Activated naive CD8-positive, alpha-beta T cell treated with anti-CD3 and anti-CD28 coated beads, Interleukin-2, amount 50 U/mL, for 16 hours (primary cell): ENCODE data around the gene ABHD8.
A peak's percentile ranks its signal among the peaks of the same experiment; 100 is the strongest.
"Not testable (repeated sequence)": the region's sequence is repeated elsewhere in the genome, so short reads cannot be mapped to it uniquely, and the experiment has no call there.

Experiments used
- DNase-seq: peaks from one replicate; pipeline ENCODE4 v3.0.0-alpha.2; 2020; ENCODE audit warnings: low read depth, low spot score

ABHD8 gene

DNA sequence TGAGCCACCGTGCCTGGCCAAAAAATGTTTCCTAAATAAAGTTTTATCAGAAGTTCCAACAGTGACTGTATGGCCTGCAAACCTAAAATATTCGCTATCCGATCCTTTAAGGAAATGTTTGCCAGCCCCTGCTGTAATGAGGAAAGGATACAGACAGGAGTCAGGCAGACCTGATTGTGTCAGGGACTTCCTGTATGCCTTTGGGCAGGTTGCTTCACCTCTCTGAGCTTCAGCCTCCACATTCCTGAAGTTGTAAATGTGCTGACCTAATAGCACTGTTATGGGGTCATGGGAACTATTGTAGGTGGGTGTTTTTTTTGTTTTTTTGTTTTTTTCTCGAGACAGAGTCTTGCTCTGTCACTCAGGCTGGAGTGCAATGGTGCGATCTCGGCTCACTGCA lies 6.2 kb downstream of the ABHD8 start:
- DNase-seq: no peak

DNA sequence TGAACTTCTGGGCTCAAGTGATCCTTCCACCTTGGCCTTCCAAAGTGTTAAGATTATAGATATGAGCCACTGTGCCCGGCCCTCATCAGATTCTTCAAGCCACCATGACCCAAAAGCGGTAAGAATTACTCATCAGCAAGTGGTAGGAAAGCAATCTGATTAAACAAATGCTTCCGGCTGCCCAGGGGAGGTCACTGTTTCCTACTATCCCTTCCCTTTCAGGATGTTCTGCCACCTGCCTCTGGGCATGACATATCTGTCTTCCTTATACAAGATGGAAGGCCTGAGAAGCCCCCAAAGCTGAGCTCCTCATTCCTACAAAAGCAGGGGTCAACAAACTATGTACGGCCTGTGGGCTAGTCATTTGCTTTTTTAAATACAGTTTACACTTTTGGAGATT lies 7.0 kb downstream of the ABHD8 start:
- DNase-seq: no peak

DNA sequence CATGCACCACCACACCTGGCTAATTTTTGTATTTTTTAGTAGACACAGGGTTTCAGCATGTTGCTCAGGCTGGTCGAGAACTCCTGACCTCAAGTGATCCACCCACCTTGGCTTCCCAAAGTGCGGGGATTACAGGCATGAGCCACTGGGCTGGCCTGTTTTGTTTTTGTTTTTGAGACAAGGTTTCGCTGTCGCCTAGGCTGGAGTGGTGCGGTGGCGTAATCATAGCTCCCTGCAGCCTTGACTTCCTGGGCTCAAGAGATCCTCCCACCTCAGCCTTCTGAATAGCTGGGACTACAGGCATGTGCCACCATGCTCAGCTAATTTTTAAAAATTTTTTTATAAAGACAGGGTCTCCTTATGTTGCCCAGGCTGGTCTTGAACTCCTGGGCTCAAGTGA lies 7.7 kb downstream of the ABHD8 start:
- not testable (repeated sequence) for DNase-seq

DNA sequence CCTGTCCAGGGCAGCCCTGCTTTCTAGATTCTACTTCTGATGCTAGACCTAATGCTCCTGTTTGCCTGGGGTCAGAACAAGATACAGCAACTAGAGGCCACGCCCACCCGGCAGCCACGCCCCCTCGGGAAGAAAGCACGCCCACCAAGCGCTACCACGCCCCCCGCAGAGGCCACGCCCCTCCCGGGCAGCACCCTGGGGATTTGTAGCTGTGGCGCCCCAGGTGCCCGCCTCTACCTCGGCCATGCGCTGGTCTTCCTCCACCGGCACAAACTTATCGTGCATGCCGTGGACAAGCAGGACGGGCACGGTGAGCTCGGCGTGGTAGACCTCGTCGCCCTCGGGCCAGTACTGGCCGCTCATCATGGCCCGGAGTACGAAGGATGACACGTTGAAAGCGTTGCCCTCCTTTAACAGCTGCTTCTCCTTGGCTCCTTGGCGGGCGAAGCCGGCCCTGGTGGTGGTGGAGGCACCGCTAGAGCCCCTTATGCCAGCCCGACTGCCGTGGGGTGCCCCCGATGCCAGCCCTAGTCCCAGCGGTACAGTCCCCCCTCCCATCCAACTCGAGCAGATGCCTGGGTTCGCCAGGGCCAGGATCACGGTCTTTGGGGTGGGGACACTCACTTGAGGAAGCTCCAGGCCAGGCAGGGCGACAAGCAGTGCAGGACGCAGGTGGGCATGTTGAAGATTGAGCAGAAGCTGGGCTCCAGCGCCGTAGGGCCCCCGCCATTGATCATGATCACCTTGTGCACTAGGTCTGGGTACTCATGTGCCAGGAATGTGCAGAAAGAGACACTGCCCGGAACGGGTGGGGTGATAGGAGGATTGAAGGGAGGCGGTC lies 9.0 kb downstream of the ABHD8 start:
- peak; percentile 24 for DNase-seq

DNA sequence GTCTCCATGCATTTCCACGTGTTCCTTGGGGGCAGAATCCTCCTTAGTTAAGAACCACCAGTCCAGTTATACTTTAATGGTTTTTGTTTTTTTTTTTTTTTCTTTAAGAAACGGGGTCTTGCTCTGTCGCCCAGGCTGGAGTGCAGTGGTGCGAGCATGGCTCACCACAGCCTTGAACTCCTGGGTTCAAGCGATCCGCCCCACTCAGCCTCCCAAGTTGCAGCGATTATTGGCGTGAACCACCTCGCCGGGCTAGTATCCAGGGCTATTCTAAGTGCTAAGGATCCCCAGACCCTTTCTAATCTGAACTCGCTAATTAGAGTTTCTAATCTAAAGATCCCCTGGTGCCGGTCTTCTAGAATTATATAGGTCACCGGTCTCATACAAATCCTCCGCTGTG lies 9.6 kb downstream of the ABHD8 start:
- DNase-seq: no peak

DNA sequence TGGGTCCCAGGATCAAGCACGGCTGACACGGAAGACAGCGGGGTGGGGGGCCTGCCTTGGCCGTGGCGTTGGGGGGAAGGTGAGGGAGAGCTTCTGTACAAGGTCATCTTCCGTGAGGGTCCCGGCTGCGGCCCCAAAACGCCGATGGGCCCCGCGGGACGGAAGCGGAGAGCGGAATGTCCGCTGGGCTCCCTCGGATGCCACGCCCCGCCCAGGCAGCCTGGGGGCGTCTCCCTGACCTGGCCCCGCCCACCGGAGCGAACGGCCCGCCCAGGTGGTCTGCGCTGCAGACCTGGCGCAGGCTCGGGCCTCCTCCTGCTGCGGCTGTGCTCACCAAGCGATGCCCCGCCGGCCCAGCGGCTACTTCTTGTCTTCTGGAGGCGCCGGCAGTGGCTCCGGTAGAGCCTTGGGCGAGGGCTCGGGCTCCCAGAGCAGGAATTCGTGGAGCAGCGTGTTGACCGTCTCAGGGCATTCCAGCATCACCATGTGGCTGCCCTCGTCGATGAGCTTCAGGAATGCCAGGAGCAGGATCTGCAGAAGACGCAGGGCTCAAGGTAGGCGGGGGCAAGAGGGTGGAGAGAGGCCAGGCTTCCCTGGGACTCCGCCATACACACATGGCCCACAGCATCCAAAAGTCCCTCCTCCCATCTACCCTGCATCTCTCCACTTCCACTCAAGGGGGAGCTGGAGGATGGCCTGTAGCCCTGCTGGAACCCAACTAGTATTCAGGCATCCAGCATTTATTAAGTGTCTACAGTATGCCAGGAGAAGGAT lies 10.7 kb downstream of the ABHD8 start:
- DNase-seq: peak; percentile 62

DNA sequence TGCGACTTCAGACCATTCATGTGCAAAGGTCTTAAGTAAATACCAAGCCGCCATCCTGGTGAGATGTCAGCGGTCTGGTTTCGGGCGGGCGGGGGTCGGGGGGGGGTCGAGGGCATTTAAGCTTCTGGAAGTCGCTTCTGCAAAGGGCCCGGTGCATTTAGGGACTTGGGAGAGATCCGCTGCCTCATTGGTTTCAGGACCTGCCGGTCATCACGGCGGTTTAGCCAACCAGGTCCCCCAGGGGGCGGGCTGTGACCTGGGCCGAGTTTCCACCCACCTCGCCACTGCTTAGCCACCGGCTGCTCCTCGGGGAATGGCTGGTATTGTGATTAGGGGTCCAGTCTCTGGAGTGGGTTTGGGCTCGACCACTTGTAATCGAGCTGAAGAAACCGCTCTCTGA lies 13.7 kb downstream of the ABHD8 start:
- DNase-seq: no peak

DNA sequence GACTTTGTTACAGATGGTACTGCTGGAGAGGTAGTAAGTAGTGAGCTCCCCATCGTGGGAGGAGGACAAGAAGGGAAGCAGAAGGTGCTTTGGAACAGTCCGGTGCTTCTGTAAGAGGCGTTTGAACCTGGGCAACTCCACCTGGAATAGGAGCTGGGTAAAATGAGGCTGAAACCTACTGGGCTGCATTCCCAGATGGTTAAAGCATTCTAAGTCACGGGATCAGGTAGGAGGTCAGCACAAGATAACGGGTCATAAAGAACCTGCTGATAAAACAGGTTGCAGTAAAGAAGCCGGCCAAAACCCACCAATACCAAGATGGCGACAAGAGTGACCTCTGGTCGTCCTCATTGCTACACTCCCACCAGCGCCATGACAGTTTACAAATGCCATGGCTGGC lies 16.5 kb downstream of the ABHD8 start:
- no peak for DNase-seq

DNA sequence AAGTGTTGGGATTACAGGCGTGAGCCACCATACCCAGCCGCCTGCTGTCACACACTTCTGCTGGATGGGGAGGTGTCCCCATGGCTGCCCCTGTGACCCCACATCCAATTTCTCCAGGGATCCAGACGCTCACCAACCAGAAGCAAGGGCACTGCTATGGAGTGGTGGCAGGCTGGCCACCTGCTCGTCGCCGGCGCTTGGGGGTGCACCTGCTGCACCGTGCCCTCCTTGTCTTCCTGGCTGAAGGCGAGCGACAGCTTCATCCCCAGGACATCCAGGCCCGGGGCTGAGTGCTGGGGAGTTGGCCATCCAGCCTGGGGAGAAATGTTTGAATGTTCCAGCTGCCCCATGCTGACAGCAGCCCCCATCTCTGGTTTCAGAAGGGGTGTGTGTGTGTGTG lies 17.0 kb downstream of the ABHD8 start:
- no peak for DNase-seq

DNA sequence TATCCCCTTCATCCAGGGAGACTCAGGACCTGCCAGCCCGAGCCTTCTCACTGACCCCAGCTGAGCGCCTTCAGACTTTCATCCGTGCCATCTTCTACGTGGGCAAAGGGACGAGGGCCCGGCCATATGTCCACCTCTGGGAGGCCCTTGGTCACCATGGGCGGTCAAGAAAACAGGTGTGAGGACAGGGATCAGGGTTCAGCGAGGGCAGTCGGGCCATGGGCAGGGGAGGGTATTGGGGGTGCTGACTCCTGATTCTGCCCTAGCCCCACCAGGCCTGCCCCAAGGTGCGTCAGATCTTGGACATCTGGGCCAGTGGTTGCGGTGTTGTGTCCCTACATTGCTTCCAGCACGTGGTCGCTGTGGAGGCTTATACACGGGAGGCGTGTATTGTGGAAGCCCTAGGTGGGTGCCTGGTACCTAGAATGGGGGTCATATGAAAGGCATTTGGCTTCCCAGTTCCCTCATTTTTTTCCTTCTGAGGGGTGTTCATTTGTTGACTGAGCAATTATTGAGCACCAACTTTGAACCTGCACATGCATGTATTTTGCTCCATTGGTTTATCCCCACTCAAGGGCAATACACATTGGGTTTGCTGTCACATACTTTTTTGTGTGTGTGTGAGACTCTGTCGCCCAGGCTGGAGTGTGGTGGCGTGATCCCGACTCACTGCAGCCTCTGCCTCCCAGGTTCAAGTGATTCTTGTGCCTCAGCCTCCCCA lies 17.6 kb downstream of the ABHD8 start:
- DNase-seq: no peak

DNA sequence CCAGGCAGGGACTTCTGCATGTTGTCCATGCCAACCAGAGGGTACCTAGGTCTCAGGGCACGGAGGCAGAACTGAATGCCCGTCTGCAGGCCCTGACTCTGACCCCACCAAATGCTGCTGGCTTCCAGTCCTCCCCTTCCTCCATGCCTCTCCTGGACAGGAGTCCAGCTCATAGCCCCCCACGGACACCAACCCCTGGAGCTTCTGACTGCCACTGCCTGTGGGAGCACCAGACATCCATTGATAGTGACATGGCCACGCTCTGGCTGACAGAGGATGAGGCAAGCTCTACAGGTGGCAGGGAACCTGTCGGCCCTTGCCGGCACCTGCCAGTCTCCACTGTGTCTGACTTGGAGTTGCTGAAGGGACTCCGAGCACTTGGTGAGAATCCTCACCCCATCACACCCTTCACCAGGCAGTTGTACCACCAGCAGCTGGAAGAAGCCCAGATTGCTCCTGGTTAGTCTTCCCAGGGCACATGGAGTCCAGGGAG lies 19.7 kb downstream of the ABHD8 start:
- no peak for DNase-seq

DNA sequence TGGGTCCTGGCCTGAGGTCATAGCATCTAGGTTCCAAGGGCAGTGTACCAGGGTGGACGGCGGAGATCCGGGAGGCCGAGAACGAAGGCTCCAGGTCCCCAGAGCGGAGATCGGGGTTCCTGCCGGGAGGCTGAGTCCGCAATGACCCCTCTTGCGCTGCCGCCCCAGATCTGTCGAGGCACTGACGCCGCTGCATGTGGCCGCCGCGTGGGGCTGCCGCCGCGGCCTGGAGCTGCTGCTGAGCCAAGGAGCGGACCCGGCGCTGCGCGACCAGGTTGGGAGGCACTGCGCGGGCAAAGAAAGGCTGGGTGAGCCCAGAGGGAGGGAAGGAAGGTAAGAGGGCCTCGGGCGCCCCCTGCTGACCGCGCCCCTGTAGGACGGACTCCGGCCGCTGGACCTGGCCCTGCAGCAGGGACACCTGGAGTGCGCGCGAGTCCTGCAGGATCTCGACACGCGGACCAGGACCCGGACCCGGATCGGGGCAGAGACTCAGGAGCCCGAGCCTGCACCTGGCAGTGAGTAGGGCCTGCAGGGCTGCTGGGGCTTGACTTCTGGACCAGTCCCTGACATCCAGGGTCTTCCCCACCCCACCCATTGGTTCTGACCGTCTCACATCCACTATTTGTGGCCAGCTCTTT lies 20.6 kb downstream of the ABHD8 start:
- peak; percentile 57 for DNase-seq

DNA sequence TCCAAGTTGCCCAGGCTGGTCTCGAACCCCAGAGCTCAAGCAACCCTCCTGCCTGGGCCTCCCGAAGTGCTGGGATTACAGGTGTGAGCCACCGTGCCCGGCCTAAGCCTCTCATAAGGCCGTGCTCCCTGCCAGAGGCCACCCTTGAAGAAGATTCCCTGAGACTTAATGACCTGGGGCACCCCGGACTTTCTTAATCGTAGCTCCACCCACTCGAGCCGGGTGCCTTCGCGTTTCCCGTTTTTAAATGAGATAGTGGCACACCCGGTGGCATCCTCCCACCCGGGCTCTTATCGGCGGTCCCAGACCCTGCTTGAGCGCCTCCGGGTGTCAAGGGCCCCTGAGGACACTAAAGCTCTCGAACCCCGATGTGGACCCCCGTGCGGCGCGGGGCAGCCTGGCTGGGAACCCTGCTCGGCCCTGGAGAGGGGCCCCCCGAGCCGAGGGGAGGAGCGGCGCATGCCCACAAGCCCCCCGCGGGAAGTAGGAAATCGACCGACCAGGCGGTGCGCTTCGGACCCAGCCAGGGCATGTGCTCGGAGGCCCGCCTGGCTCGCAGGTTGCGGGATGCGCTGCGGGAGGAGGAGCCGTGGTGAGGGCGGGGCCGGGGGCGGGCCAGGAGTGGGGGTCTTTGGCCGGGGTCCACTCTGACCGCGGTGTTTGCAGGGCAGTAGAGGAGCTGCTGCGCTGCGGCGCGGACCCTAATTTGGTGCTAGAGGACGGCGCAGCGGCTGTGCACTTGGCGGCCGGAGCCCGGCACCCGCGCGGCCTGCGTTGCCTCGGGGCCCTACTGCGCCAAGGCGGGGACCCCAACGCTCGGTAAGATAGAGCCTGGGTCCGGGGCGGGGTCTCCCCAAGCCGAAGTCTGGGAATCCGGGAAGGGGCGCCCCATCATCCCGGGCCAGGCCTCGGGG lies 21.6 kb downstream of the ABHD8 start, which contains the start of gene ANKLE1:
TSS of gene ANKLE1 (plus strand) at position 511 of the 914 bp plus-strand sequence. CDS start at position 531, 20 bp downstream.
- DNase-seq: peak; percentile 20

DNA sequence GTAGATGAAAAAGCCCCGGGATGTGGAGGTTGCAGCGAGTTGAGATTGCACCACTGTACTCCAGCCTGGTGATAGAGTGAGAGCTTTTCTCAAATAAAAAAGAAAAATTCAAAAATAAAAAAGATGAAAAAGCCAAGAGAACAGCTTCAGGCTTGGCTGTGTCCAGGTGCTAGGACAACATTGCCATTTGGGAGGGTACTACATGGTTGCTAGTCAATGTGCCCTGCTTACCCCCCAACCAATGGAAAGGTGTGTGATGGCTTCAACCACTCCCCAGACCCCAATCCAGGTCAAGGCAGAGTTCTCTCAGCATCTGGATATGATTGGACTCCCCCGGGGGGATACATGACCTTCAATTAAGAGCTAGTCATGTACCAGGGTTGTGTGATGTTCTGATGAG lies 23.8 kb downstream of the ABHD8 start:
- DNase-seq: no peak

DNA sequence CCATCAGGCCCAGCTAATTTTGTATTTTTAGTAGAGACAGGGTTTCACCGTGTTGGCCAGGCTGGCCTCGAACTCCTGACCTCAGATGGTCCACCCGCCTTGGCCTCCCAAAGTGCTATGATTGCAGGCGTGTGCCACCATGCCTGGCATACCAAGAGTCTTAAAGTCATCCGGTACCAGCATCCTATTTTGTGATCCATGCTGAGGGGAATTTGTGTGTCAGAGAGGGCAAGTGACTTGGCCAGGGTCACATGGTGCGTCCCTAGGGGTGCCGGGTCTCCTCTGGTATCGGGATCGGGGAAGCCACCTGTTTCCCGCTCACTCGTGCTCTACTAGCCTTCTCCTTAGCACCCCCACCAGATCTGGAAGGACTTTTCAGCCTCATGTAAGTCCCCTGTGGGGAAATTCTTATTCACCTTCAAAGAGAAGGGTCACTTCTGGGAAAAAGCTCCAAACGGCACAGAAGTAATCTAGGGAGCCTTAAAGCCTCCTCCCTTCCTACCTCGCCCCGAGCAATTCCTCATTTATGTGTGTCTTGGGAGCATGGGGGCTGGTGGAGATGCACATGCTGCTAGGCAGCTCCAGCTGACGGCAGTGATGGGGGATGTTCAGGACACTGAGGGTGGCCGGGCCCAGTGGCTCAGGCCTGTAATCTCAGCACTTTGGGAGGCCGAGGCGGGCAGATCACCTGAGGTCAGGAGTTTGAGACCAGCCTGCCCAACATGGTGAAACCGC lies 27.6 kb downstream of the ABHD8 start:
- DNase-seq: no peak

DNA sequence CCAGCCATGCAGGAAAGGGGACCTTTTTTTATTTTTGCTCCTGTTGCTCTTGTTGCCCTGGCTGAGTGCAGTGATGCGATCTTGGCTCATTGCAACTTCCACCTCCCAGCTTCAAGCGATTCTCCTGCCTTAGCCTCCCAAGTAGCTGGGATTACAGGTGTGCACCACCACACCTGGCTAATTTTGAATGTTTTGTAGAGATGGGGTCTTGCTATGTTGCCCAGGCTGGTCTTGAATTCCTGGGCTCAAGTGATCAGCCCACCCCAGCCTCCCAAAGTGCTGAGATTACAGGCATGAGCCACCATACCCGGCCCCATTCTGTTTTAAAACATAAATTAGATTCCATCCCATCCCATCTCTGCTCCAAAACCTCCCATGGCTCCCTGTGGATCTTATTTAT lies 28.3 kb downstream of the ABHD8 start:
- DNase-seq: not testable (repeated sequence)

DNA sequence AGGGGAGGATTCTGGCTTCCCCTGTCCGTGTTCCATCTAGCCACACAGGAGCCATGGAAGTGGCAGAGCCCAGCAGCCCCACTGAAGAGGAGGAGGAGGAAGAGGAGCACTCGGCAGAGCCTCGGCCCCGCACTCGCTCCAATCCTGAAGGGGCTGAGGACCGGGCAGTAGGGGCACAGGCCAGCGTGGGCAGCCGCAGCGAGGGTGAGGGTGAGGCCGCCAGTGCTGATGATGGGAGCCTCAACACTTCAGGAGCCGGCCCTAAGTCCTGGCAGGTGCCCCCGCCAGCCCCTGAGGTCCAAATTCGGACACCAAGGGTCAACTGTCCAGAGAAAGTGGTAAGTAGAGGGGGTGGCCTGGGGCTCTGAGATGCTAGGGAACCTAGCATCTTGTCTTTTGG lies 34.5 kb downstream of the ABHD8 start:
- no peak for DNase-seq

DNA sequence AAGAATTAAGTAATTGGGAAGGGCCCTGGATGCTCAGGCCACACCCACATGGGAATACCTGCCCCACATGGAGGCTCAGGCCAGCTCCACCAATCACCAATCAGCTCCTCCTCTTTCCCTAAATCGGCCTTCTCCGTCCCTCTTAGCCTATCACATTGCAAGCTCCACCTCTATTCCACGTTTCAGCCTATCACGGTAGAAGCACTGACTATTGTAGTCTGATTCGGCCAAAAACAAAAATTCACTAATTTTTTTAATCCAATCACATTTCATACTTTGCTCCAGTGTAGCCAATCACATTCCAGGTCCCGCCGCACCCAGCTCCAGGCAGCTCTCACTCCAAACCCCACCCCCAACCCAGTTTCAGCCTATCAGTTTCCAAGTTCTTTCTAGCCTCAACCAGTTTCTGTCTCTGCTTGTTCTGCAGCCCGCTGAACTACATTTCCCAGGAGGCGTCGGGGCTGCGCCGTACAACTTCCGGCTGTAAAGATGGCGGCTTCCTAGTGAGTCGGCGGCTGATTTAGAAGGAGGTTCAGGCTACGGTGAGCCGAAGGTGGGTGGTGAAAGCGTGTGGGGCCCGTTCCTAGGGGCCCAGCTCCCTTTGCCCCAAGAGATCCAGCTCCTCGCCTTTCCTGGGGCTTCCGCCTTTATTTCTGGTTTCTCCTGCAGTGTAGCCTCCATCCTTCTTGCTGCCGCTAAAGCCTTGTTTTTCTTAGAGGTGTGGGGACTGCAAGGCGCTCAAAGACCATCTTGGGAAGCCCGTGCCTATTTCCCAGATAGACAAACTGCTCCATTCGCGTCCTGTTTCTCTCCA lies 36.0 kb downstream of the ABHD8 start, which contains the start of gene BABAM1:
TSS of gene BABAM1 (plus strand) at position 469 of the 814 bp plus-strand sequence. CDS start 1,364 bp downstream, outside the sequence.
- peak; percentile 92 for DNase-seq

DNA sequence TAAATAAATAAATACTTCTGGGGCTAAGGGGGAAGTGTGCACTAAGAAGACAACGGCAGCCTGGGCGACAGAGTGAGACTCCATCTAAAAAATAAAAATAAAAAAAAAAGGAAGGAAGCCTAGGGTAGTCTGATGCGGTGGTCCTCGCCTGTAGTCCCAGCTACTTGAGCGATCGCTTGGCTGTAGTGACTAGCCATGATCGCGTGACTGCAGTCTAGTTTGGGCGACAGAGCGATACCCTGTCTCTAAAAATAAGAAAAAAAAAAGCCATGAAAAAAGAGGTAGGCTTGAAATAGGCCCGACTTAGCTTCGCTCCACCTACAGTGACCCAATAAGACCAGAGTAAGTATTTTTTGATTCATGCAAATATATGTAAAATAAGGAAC lies 36.6 kb downstream of the ABHD8 start:
- DNase-seq: no peak
